K562 (cell line): ENCODE results near the gene IGLON5. TPM values are rescaled to one million over a fixed set of nuclear protein-coding genes. Genes with fewer than 3 reads are reported as not detected.

Experiments
- DACH1 ChIP-seq: fragments of 450-650 bp; IDR thresholded peaks from 2 replicates; pipeline ENCODE4 v1.6.1; 2018; ENCODE audit not compliant: partially characterized antibody
- GATAD2B ChIP-seq: fragments of 450-650 bp; IDR thresholded peaks from 2 replicates; pipeline ENCODE4 v1.6.1; 2017; ENCODE audit warnings: mild to moderate bottlenecking, borderline replicate concordance
- HCFC1 ChIP-seq: IDR thresholded peaks from 2 replicates; pipeline ENCODE4 v1.6.1; 2012; ENCODE audit warnings: low read depth, low read length, improper control_type of control experiment
- HDAC2 ChIP-seq: fragments of 450-650 bp; IDR thresholded peaks from 2 replicates; pipeline ENCODE4 v1.6.1; 2016; ENCODE audit warnings: mild to moderate bottlenecking
- KLF6 ChIP-seq: fragments of 250-450 bp; sonication (Bioruptor Pico); IDR thresholded peaks from 2 replicates; pipeline ENCODE4 v1.4.0; 2020; ENCODE audit warnings: mild to moderate bottlenecking, moderate library complexity, borderline replicate concordance
- L3MBTL2 ChIP-seq: fragments of 450-650 bp; IDR thresholded peaks from 2 replicates; pipeline ENCODE4 v1.6.1; 2016; ENCODE audit warnings: mild to moderate bottlenecking, moderate library complexity
- MBD2 ChIP-seq: sonication (generic); IDR thresholded peaks from 2 replicates; pipeline ENCODE4 v1.6.1; 2016; ENCODE audit warnings: low read depth, borderline replicate concordance
- MTA3 ChIP-seq: fragments of 450-650 bp; formaldehyde crosslinking; IDR thresholded peaks from 2 replicates; pipeline ENCODE4 v1.6.1; 2017; ENCODE audit warnings: mild to moderate bottlenecking, borderline replicate concordance
- PHB ChIP-seq: fragments of 250-450 bp; sonication (Bioruptor Pico); IDR thresholded peaks from 2 replicates; pipeline ENCODE4 v1.5.0; 2021
- RBBP5 ChIP-seq: fragments of 200-600 bp; sonication (generic); IDR thresholded peaks from 2 replicates; pipeline ENCODE4 v1.6.1; 2012; ENCODE audit warnings: borderline replicate concordance, mild to moderate bottlenecking, low read length, control low read depth, inconsistent platforms; ENCODE audit not compliant: insufficient read depth, poor library complexity, severe bottlenecking
- SAFB ChIP-seq: fragments of 200-400 bp; formaldehyde crosslinking; IDR thresholded peaks from 2 replicates; pipeline ENCODE4 v1.6.1; 2017; ENCODE audit warnings: low read depth, low read length, borderline replicate concordance
- SRSF7 ChIP-seq: fragments of 200-400 bp; formaldehyde crosslinking; optimal IDR thresholded peaks from 2 replicates; pipeline ENCODE3; 2017; ENCODE audit warnings: mild to moderate bottlenecking, low read depth, low read length
- ZNF174 ChIP-seq: fragments of 250-450 bp; sonication (Bioruptor Pico); IDR thresholded peaks from 2 replicates; pipeline ENCODE4 v1.4.0; 2020; ENCODE audit warnings: mild to moderate bottlenecking
- ZNF707 ChIP-seq: fragments of 250-450 bp; sonication (Bioruptor Pico); conservative IDR thresholded peaks from 2 replicates; pipeline ENCODE4 v1.8.0; 2022; ENCODE audit warnings: inconsistent platforms, mild to moderate bottlenecking, moderate library complexity
- ZNF76 ChIP-seq: fragments of 250-450 bp; sonication (Bioruptor Pico); IDR thresholded peaks from 2 replicates; pipeline ENCODE4 v1.4.0; 2020; ENCODE audit warnings: mild to moderate bottlenecking, moderate library complexity, borderline replicate concordance
- polyA plus RNA-seq, 8 experiments: library from polyadenylated mRNA; depleted of rRNA in 4 of 8; stranded (reverse) in 5 of 8; unstranded in 3 of 8; fragments of >200 nt; fragmentation: Nextera tagmentation in 2 of 8; fragmentation: Illumina TruSeq in 1 of 8; extraction: Ambion mirVana in 2 of 8; extraction: Trizol in 1 of 8; gene quantifications; 2 replicates each; pipeline versions ENCODE4 v1.2.1 to v1.2.3, GENCODE V29; 2011 to 2014; ENCODE audit warnings: inconsistent platforms in 1 of 8, missing spikeins in 1 of 8
- total RNA-seq, 7 experiments: library from RNA; depleted of rRNA in 6 of 7; stranded (reverse); fragments of >200 nt in 6 of 7; fragmentation: Illumina TruSeq in 2 of 7; extraction: Trizol in 2 of 7; gene quantifications; 2 replicates each; pipeline versions ENCODE4 v1.2.1 to v1.2.3, GENCODE V29; 2011 to 2021; ENCODE audit warnings: low replicate concordance in 1 of 7
- TF ChIP-seq, protein P1 (sequence below): fragments of 450-650 bp; IDR thresholded peaks from 2 replicates; pipeline ENCODE4 v1.6.1; 2017; ENCODE audit warnings: antibody characterized with exemption, mild to moderate bottlenecking
- TF ChIP-seq, protein P2 (sequence below), 2 experiments: fragments of 450-650 bp; IDR thresholded peaks; 2 replicates each; pipeline ENCODE4 v1.6.1; 2016
- TF ChIP-seq, protein P3 (sequence below): fragments of 450-650 bp; IDR thresholded peaks from 2 replicates; pipeline ENCODE4 v1.7.0; 2016; ENCODE audit warnings: borderline replicate concordance
- TF ChIP-seq, protein P4 (sequence below): fragments of 250-450 bp; sonication (Bioruptor Pico); IDR thresholded peaks from 2 replicates; pipeline ENCODE4 v1.5.0; 2021

Gene IGLON5
- total and polyA plus RNA-seq, 9 of the 15 experiments (the other 6 are each of a cell fraction or from before 2014, with no cell fraction given): 0.03 to 0.22 (median 0.14) TPM; not detected in 2

DNA sequence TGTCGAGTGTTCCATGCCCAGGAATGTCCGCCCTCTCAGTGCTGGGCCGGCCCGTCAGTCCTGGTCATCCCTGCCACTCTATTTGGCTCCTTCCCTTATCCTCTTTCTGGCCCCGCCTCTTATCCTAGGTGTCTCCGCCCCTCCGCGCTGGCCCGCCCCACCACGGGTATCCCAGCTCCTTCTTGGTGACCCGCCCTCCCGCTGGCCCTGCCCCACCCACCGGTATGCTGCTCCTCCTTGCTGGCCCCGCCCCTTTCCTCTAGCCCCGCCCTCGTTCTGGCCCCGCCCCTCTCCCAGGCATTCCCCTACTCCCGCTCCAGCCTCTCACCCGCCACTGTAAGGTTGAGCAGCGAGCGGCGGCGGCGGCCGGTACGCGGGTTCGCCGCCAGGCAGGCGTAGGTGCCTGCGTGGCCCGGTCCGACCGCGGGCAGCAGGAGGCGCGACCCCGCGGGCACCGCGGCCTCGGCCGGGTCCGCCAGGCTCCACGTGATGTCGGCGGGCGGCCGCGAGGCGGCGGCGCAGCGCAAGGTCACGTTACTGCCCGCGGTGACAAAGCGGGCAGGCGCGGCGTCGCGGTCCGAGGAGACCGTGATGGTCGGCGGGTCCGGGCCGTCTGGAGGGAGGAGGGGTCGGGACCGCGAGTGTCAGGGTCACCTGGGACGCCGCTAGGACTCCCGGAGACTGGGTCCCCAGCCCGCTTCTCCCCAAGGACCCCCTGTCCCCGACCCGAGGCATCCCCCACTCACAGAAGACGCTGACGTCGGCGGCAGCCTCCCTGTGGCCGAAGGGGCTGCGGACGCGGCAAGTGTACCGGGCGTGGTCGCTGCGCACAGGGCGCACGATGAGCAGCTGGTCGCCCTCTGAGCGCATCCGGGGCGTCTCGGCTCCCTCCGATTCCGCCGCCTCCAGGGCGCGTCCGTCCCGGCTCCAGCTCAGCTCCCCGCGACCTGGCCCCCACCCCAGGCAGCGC lies 28.5 kb downstream of the IGLON5 start (continued):
- TF ChIP-seq HDAC2 (peak; percentile 31; the same call in 1 of the 2 replicates), MBD2 (peak; percentile 27; the same call in 1 of the 2 replicates), RBBP5 (peak; percentile 72), L3MBTL2 (peak; percentile 97), PHB (CRISPR knock-in tag) (0 out of 2 replicates have a peak, but pooled peaks have one; percentile 31), ZNF174 (no peak), MTA3 (peak; percentile 27; the same call in 1 of the 2 replicates), GATAD2B (peak; percentile 97), DACH1 (peak; percentile 56), SAFB (0 out of 2 replicates have a peak, but pooled peaks have one; percentile 27), ZNF76 (CRISPR knock-in tag) (no peak), SRSF7 (no peak), HCFC1 (peak; percentile 32; the same call in 1 of the 2 replicates), ZNF707 (CRISPR knock-in tag) (no peak), KLF6 (CRISPR knock-in tag) (0 out of 2 replicates have a peak, but pooled peaks have one; percentile 19)
- TF ChIP-seq, protein P1, sequence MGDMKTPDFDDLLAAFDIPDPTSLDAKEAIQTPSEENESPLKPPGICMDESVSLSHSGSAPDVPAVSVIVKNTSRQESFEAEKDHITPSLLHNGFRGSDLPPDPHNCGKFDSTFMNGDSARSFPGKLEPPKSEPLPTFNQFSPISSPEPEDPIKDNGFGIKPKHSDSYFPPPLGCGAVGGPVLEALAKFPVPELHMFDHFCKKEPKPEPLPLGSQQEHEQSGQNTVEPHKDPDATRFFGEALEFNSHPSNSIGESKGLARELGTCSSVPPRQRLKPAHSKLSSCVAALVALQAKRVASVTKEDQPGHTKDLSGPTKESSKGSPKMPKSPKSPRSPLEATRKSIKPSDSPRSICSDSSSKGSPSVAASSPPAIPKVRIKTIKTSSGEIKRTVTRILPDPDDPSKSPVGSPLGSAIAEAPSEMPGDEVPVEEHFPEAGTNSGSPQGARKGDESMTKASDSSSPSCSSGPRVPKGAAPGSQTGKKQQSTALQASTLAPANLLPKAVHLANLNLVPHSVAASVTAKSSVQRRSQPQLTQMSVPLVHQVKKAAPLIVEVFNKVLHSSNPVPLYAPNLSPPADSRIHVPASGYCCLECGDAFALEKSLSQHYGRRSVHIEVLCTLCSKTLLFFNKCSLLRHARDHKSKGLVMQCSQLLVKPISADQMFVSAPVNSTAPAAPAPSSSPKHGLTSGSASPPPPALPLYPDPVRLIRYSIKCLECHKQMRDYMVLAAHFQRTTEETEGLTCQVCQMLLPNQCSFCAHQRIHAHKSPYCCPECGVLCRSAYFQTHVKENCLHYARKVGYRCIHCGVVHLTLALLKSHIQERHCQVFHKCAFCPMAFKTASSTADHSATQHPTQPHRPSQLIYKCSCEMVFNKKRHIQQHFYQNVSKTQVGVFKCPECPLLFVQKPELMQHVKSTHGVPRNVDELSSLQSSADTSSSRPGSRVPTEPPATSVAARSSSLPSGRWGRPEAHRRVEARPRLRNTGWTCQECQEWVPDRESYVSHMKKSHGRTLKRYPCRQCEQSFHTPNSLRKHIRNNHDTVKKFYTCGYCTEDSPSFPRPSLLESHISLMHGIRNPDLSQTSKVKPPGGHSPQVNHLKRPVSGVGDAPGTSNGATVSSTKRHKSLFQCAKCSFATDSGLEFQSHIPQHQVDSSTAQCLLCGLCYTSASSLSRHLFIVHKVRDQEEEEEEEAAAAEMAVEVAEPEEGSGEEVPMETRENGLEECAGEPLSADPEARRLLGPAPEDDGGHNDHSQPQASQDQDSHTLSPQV: peak; percentile 91
- TF ChIP-seq, protein P2, sequence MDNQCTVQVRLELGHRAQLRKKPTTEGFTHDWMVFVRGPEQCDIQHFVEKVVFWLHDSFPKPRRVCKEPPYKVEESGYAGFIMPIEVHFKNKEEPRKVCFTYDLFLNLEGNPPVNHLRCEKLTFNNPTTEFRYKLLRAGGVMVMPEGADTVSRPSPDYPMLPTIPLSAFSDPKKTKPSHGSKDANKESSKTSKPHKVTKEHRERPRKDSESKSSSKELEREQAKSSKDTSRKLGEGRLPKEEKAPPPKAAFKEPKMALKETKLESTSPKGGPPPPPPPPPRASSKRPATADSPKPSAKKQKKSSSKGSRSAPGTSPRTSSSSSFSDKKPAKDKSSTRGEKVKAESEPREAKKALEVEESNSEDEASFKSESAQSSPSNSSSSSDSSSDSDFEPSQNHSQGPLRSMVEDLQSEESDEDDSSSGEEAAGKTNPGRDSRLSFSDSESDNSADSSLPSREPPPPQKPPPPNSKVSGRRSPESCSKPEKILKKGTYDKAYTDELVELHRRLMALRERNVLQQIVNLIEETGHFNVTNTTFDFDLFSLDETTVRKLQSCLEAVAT (IDR thresholded peaks at IDR 0.05): peak in 1 of 2 experiments; percentile 15; a peak in 1 of 4 replicates
- TF ChIP-seq, protein P3, sequence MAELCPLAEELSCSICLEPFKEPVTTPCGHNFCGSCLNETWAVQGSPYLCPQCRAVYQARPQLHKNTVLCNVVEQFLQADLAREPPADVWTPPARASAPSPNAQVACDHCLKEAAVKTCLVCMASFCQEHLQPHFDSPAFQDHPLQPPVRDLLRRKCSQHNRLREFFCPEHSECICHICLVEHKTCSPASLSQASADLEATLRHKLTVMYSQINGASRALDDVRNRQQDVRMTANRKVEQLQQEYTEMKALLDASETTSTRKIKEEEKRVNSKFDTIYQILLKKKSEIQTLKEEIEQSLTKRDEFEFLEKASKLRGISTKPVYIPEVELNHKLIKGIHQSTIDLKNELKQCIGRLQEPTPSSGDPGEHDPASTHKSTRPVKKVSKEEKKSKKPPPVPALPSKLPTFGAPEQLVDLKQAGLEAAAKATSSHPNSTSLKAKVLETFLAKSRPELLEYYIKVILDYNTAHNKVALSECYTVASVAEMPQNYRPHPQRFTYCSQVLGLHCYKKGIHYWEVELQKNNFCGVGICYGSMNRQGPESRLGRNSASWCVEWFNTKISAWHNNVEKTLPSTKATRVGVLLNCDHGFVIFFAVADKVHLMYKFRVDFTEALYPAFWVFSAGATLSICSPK: no peak
- TF ChIP-seq, protein P4, sequence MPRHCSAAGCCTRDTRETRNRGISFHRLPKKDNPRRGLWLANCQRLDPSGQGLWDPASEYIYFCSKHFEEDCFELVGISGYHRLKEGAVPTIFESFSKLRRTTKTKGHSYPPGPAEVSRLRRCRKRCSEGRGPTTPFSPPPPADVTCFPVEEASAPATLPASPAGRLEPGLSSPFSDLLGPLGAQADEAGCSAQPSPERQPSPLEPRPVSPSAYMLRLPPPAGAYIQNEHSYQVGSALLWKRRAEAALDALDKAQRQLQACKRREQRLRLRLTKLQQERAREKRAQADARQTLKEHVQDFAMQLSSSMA (CRISPR knock-in tag): peak; percentile 33; the same call in 1 of the 2 replicates
